DND-41 (cell line): ENCODE measurements around the gene TBCK.

ENCODE experiments used
- CTCF ChIP-seq: IDR thresholded peaks from 2 replicates; pipeline ENCODE4 v1.5.1; 2012; ENCODE audit warnings: borderline replicate concordance, low read length, moderate library complexity, mild to moderate bottlenecking; ENCODE audit not compliant: poor library complexity, severe bottlenecking; ENCODE audit errors: extremely low read depth
- EZH2 ChIP-seq: IDR thresholded peaks from 3 replicates; pipeline ENCODE4 v1.6.1; 2012; ENCODE audit warnings: borderline replicate concordance, low read depth, mild to moderate bottlenecking, moderate library complexity, low read length, inconsistent platforms; ENCODE audit not compliant: severe bottlenecking

GRCh38 chr4:106325800-106326199 is 9.8 kb upstream of the TBCK start:
- TF ChIP-seq CTCF (no peak), EZH2 (no peak)
